Left lung (tissue), 14 donors: ENCODE measurements around the gene BPIFB1. TPM values are rescaled to one million over a fixed set of nuclear protein-coding genes. Genes with fewer than 3 reads are reported as not detected.

Experiments used
- ATAC-seq: fragments of 200-7000 bp; cut with Tn5 transposase; one replicate; pipeline ENCODE4 v1.9.1; 2020; ENCODE audit warnings: moderate library complexity
- DNase-seq, 4 donors: peaks; one replicate each; pipeline ENCODE4 v3.0.0-alpha.2; 2013 to 2020
- H3K27ac ChIP-seq, 2 donors: fragments of 200-600 bp; sonication (generic) in 1 of 2; one replicate each; pipeline versions ENCODE4 v1.5.0 to v1.8.0; 2020 to 2021
- H3K27me3 ChIP-seq, 2 donors: fragments of 200-600 bp; sonication (generic) in 1 of 2; one replicate each; pipeline versions ENCODE4 v1.5.0 to v1.8.0; 2020 to 2021
- H3K36me3 ChIP-seq, 2 donors: fragments of 200-600 bp; sonication (generic) in 1 of 2; one replicate each; pipeline versions ENCODE4 v1.5.0 to v1.8.0; 2020 to 2021
- H3K4me1 ChIP-seq, 2 donors: fragments of 200-600 bp; one replicate each; pipeline ENCODE4 v1.8.0; 2021
- H3K4me3 ChIP-seq, 2 donors: fragments of 200-600 bp; sonication (generic) in 1 of 2; one replicate each; pipeline versions ENCODE4 v1.5.0 to v1.8.0; 2020 to 2021; ENCODE audit warnings: mild to moderate bottlenecking in 1 of 2
- H3K9me3 ChIP-seq, 2 donors: fragments of 200-600 bp; sonication (generic) in 1 of 2; one replicate each; pipeline versions ENCODE4 v1.5.0 to v1.8.0; 2020 to 2021
- intact Hi-C, 2 donors: fragments of 100-400 bp; cut with DNase I; formaldehyde crosslinking; loops; one replicate each; pipeline versions ENCODE4 v1.11.2 to v1.14.2; 2022
- long read RNA-seq, 12 donors: library from polyadenylated mRNA in 2 of 12; unstranded in 2 of 12; transcript quantifications; one replicate each; pipeline ENCODE4 v2.0.0 and lab custom pipeline, GENCODE V29; 2019 to 2026
- polyA plus RNA-seq, 6 donors: library from polyadenylated mRNA; unstranded; fragments of 120-200 nt; gene quantifications; one replicate each; pipeline ENCODE4 v1.2.1, GENCODE V29; 2013; ENCODE audit not compliant: insufficient read length in 6 of 6
- total RNA-seq, 2 donors: library from RNA; stranded (reverse); fragmentation: NEBNext Ultra II Directional; extraction: Animal tissue kit (Norgen Biotek cat#: 25700); gene quantifications; one replicate each; pipeline ENCODE4 v1.2.1, GENCODE V29; 2021
- TF ChIP-seq, protein P1 (sequence below), 2 donors: fragments of 200-600 bp; sonication (generic) in 1 of 2; IDR thresholded peaks; one replicate each; pipeline versions ENCODE4 v1.5.0 to v1.8.0; 2021; ENCODE audit warnings: antibody characterized with exemption in 2 of 2
- donor health status: DM: no; HTN: yes; CAD: no.
- donor health status: DM: no; HTN: no; CAD: no.

Gene BPIFB1
- total RNA-seq, result 100 to 1,000 TPM in 1 of 2 donors, under 1 TPM in 1; 0.23 to 121 TPM
- under 1 TPM in 2 of 6 donors, not detected in 4; 0.11 to 0.15 TPM for polyA plus RNA-seq
- long read RNA-seq, donor 1, result 0 reads
- long read RNA-seq, donor 2, result 0 reads
- long read RNA-seq, donor 3, result 0 reads
- long read RNA-seq, donor 4, result 0 reads
- long read RNA-seq, donor 5, result 0 reads
- long read RNA-seq, donor 6, result 0 reads
- long read RNA-seq, donor 7, result 0 reads
- long read RNA-seq, donor 8, result 0 reads
- long read RNA-seq, donor 9, result 0 reads
- long read RNA-seq, donor 10, transcript BPIFB1-201 (16 exons, 1,727 nt), result major isoform, 351 of 413 reads
- long read RNA-seq, donor 10, partial matches to known transcripts, result 29 of 413 reads
- long read RNA-seq, donor 10, other reads (novel, unspliced or antisense), result 33 of 413 reads
- long read RNA-seq, donor 11, result 0 reads
- long read RNA-seq, donor 12, result 0 reads

- Histone ChIP-seq H3K36me3 (no peaks in the 10 kb centered on the region), H3K27ac (no peak within 1 kb of the TSS), H3K4me3 (no peak within 1 kb of the TSS), H3K27me3 (peaks cover 0 to 19% of the 10 kb centered on the region in 2 donors), H3K4me1 (no peaks in the 10 kb centered on the region), H3K9me3 (no peaks in the 10 kb centered on the region)
- intact Hi-C loops, result no loop called here
- TF ChIP-seq, protein P1, sequence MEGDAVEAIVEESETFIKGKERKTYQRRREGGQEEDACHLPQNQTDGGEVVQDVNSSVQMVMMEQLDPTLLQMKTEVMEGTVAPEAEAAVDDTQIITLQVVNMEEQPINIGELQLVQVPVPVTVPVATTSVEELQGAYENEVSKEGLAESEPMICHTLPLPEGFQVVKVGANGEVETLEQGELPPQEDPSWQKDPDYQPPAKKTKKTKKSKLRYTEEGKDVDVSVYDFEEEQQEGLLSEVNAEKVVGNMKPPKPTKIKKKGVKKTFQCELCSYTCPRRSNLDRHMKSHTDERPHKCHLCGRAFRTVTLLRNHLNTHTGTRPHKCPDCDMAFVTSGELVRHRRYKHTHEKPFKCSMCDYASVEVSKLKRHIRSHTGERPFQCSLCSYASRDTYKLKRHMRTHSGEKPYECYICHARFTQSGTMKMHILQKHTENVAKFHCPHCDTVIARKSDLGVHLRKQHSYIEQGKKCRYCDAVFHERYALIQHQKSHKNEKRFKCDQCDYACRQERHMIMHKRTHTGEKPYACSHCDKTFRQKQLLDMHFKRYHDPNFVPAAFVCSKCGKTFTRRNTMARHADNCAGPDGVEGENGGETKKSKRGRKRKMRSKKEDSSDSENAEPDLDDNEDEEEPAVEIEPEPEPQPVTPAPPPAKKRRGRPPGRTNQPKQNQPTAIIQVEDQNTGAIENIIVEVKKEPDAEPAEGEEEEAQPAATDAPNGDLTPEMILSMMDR (IDR thresholded peaks at IDR 0.05), result no peak
- no peak for ATAC-seq
- no peak for DNase-seq
These were observed at the start of gene BPIFB1 for GRCh38 chr20:33282991-33283555. Gene BPIFB1 (plus strand): TSS chr20:33283214. CDS start chr20:33286074, 2,860 bp downstream.

- no peak for ATAC-seq
- Histone ChIP-seq H3K4me3 (no peak overlapping the region), H3K27ac (no peak overlapping the region), H3K36me3 (no peaks in the 10 kb centered on the region), H3K27me3 (peaks cover 0 to 11% of the 10 kb centered on the region in 2 donors), H3K4me1 (no peaks in the 10 kb centered on the region), H3K9me3 (no peaks in the 10 kb centered on the region)
- TF ChIP-seq, protein P1 (IDR thresholded peaks at IDR 0.05), result no peak
- DNase-seq, result no peak
- intact Hi-C loops, result no loop called here
These were observed 49.0 kb upstream of the BPIFB1 start for GRCh38 chr20:33234050-33234449.

GRCh38 chr20:33235696-33236095 is 47.3 kb upstream of the BPIFB1 start, which contains the start of gene BPIFA1:
Gene BPIFA1 (plus strand): TSS chr20:33235996. CDS start chr20:33237712, 1,716 bp downstream.
- no peak for DNase-seq
- intact Hi-C loops, result no loop called here
- peaks cover 0 to 11% of the 10 kb centered on the region in 2 donors for H3K27me3 ChIP-seq
- TF ChIP-seq, protein P1 (IDR thresholded peaks at IDR 0.05), result no peak
- H3K9me3 ChIP-seq, result no peaks in the 10 kb centered on the region
- no peak for ATAC-seq
- no peaks in the 10 kb centered on the region for H3K36me3 ChIP-seq
- no peak within 1 kb of the TSS for H3K27ac ChIP-seq
- no peaks in the 10 kb centered on the region for H3K4me1 ChIP-seq
- H3K4me3 ChIP-seq, result no peak within 1 kb of the TSS

DNA sequence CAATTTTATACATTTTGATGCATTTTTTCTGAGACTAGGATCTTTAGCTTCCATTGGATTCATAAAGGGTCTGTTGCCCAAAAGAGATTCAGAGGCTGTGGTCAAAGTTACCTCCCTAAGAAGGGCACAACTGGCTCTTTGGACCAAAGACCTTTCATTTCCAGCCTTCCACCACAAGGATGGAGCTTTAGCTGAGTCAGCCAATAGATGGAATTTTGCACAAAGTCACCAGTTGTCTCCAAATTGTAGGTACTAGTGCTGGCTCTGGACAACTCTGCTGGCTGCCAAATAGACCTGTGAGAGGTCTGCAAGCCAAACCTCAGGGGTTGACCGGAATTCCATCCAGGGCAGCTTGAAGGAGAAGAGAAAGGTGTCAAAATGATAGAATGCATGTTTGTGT is 46.7 kb upstream of the BPIFB1 start:
- TF ChIP-seq, protein P1 (IDR thresholded peaks at IDR 0.05), result no peak
- ATAC-seq (no peak), DNase-seq (no peak)
- no peak overlapping the region for H3K27ac ChIP-seq
- H3K36me3 ChIP-seq, result no peaks in the 10 kb centered on the region
- peaks cover 0 to 11% of the 10 kb centered on the region in 2 donors for H3K27me3 ChIP-seq
- H3K9me3 ChIP-seq, result no peaks in the 10 kb centered on the region
- no peak overlapping the region for H3K4me3 ChIP-seq
- intact Hi-C loops, result no loop called here
- no peaks in the 10 kb centered on the region for H3K4me1 ChIP-seq

- Histone ChIP-seq H3K9me3 (no peaks in the 10 kb centered on the region), H3K27ac (no peak overlapping the region), H3K4me1 (no peaks in the 10 kb centered on the region), H3K4me3 (no peak overlapping the region), H3K27me3 (peaks cover 0 to 11% of the 10 kb centered on the region in 2 donors), H3K36me3 (no peaks in the 10 kb centered on the region)
- ATAC-seq, result no peak
- DNase-seq, result no peak
- TF ChIP-seq, protein P1 (IDR thresholded peaks at IDR 0.05), result no peak
- intact Hi-C loops, result no loop called here
These were observed 45.0 kb upstream of the BPIFB1 start for GRCh38 chr20:33237989-33238388.
